IMR-90 (cell line): ENCODE measurements around the gene NOL4L. TPM values are rescaled to one million over a fixed set of nuclear protein-coding genes. Genes with fewer than 3 reads are reported as not detected.

Experiments
- ATAC-seq: fragments of 200-7000 bp; cut with Tn5 transposase; 2 replicates; pipeline ENCODE4 v1.9.1; 2020; ENCODE audit warnings: low read depth, mild to moderate bottlenecking, moderate library complexity
- BruUV-seq: library from RNA; stranded (reverse); fragments of 400-500 nt; replicated peaks from 2 replicates; lab custom pipeline; 2021; lab: Mats Ljungman, UMichigan
- CTCF ChIA-PET: fragments of 300-600 bp; formaldehyde crosslinking; extraction: SDS; loops from one replicate; lab custom pipeline; 2021; ENCODE audit warnings: antibody characterized with exemption; lab: Yijun Ruan, JAX
- POLR2A ChIA-PET: fragments of 300-600 bp; sonication (Branson Sonifier 250); formaldehyde crosslinking; loops from one replicate; lab custom pipeline; 2022; ENCODE audit warnings: antibody characterized with exemption; ENCODE audit not compliant: unreplicated experiment; lab: Charles Lee
- DNase-seq: peaks from one replicate; pipeline ENCODE4 v3.0.0; 2013
- H2AFZ ChIP-seq: replicated peaks from 2 replicates; pipeline ENCODE3; 2013; ENCODE audit warnings: low read length, mild to moderate bottlenecking; ENCODE audit not compliant: poor library complexity
- H2AK5ac ChIP-seq: 2 replicates; pipeline ENCODE4 v1.6.1; 2013; ENCODE audit warnings: low read depth, low read length, inconsistent platforms
- H2AK9ac ChIP-seq: replicated peaks from 2 replicates; pipeline ENCODE3; 2013; ENCODE audit warnings: mild to moderate bottlenecking, low read depth, low read length, moderate library complexity; ENCODE audit not compliant: poor library complexity
- H2BK120ac ChIP-seq: 2 replicates; pipeline ENCODE4 v1.6.1; 2013; ENCODE audit warnings: low read depth, low read length, inconsistent platforms
- H2BK15ac ChIP-seq: 3 replicates; pipeline ENCODE4 v1.6.1; 2013; ENCODE audit warnings: low read depth, low read length, inconsistent platforms
- H2BK20ac ChIP-seq: 2 replicates; pipeline ENCODE4 v1.6.1; 2013; ENCODE audit warnings: low read depth, mild to moderate bottlenecking, inconsistent platforms, low read length, moderate library complexity
- H2BK5ac ChIP-seq: 2 replicates; pipeline ENCODE4 v1.6.1; 2013; ENCODE audit warnings: mild to moderate bottlenecking, low read depth, low read length, inconsistent platforms; ENCODE audit not compliant: poor library complexity, severe bottlenecking
- H3K14ac ChIP-seq: replicated peaks from 2 replicates; pipeline ENCODE4 v1.6.1; 2013; ENCODE audit warnings: low read depth, low read length, inconsistent platforms
- H3K18ac ChIP-seq: 2 replicates; pipeline ENCODE4 v1.6.1; 2013; ENCODE audit warnings: low read depth, low read length, control low read depth
- H3K23ac ChIP-seq: 2 replicates; pipeline ENCODE4 v1.6.1; 2013; ENCODE audit warnings: low read depth, low read length, inconsistent platforms
- H3K27ac ChIP-seq: 2 replicates; pipeline ENCODE4 v1.5.1; 2013; ENCODE audit warnings: mild to moderate bottlenecking, control low read depth, low read length; ENCODE audit not compliant: insufficient read depth
- H3K27me3 ChIP-seq: 2 replicates; pipeline ENCODE4 v1.6.1; 2013; ENCODE audit warnings: low read length; ENCODE audit not compliant: control insufficient read depth, insufficient read depth
- H3K36me3 ChIP-seq: 2 replicates; pipeline ENCODE4 v1.6.1; 2013; ENCODE audit warnings: low read length, mixed read lengths; ENCODE audit not compliant: control insufficient read depth, insufficient read depth
- H3K4ac ChIP-seq: 2 replicates; pipeline ENCODE4 v1.6.1; 2013; ENCODE audit warnings: low read depth, low read length, inconsistent platforms
- H3K4me1 ChIP-seq: 2 replicates; pipeline ENCODE4 v1.6.1; 2013; ENCODE audit warnings: low read length, mixed read lengths; ENCODE audit not compliant: control insufficient read depth, insufficient read depth
- H3K4me2 ChIP-seq: 2 replicates; pipeline ENCODE4 v1.6.1; 2013; ENCODE audit warnings: low read depth, mild to moderate bottlenecking, control low read depth, low read length, moderate library complexity
- H3K4me3 ChIP-seq: 2 replicates; pipeline ENCODE4 v1.5.1; 2013; ENCODE audit warnings: low read depth, mild to moderate bottlenecking, control low read depth, low read length, moderate library complexity; ENCODE audit not compliant: insufficient read depth
- H3K56ac ChIP-seq: 2 replicates; pipeline ENCODE4 v1.6.1; 2013; ENCODE audit warnings: low read length, inconsistent platforms; ENCODE audit not compliant: insufficient read depth; ENCODE audit errors: extremely low read depth
- H3K79me1 ChIP-seq, 2 experiments: 2 replicates each; pipeline ENCODE4 v1.6.1; 2013; ENCODE audit warnings: low read length in 2 of 2, inconsistent platforms in 1 of 2, low read depth in 1 of 2
- H3K9ac ChIP-seq: 2 replicates; pipeline ENCODE4 v1.6.1; 2013; ENCODE audit warnings: low read depth, low read length, control low read depth
- H3K9me1 ChIP-seq: 2 replicates; pipeline ENCODE4 v1.6.1; 2013; ENCODE audit warnings: low read length, inconsistent platforms; ENCODE audit not compliant: insufficient read depth
- H3K9me3 ChIP-seq: 2 replicates; pipeline ENCODE4 v1.6.1; 2013; ENCODE audit warnings: low read length; ENCODE audit not compliant: control insufficient read depth, insufficient read depth
- H4K20me1 ChIP-seq: 2 replicates; pipeline ENCODE4 v1.6.1; 2013; ENCODE audit warnings: low read length, inconsistent platforms; ENCODE audit not compliant: insufficient read depth
- H4K5ac ChIP-seq: 2 replicates; pipeline ENCODE4 v1.6.1; 2013; ENCODE audit warnings: mild to moderate bottlenecking, low read depth, low read length, control low read depth
- H4K8ac ChIP-seq, 2 experiments: 2 replicates each; pipeline ENCODE4 v1.6.1; 2013; ENCODE audit warnings: low read depth in 2 of 2, low read length in 2 of 2, control low read depth in 1 of 2, inconsistent platforms in 1 of 2
- H4K91ac ChIP-seq: 2 replicates; pipeline ENCODE4 v1.6.1; 2013; ENCODE audit warnings: low read depth, low read length, inconsistent platforms; ENCODE audit not compliant: insufficient read depth
- BHLHE40 ChIP-seq: fragments of 150-350 bp; IDR thresholded peaks from 2 replicates; pipeline ENCODE4 v1.6.1; 2016; ENCODE audit warnings: mild to moderate bottlenecking, low read depth, low read length
- MAFK ChIP-seq: IDR thresholded peaks from 2 replicates; pipeline ENCODE4 v1.6.1; 2012; ENCODE audit warnings: low read depth, low read length, improper control_type of control experiment
- NFE2L2 ChIP-seq: fragments of 150-350 bp; IDR thresholded peaks from 2 replicates; pipeline ENCODE4 v1.6.1; 2016; ENCODE audit warnings: low read depth, mild to moderate bottlenecking, low read length
- RFX5 ChIP-seq: IDR thresholded peaks from 2 replicates; pipeline ENCODE4 v1.8.0; 2012; ENCODE audit warnings: low read depth, mild to moderate bottlenecking, low read length, moderate library complexity
- WGBS, 2 experiments: methylation state at CpG; one replicate each; pipeline versions ENCODE4 v1.1.5 to v1.1.7; 2013; ENCODE audit warnings: missing lambda C conversion rate in 2 of 2; ENCODE audit not compliant: insufficient read length in 1 of 2; ENCODE audit errors: extremely low coverage in 2 of 2; 5-methylcytosine and 5-hydroxymethylcytosine counted together
- dilution Hi-C: fragments of 300-500 bp; cut with HindIII; formaldehyde crosslinking; loops from one replicate; pipeline ENCODE4 v1.14.3; 2018; ENCODE audit warnings: low sequenced_read_pairs; ENCODE audit not compliant: unreplicated experiment
- in situ Hi-C: fragments of 300-500 bp; cut with MboI; formaldehyde crosslinking; loops from 3 replicates; pipeline ENCODE4 v1.14.3; 2019; ENCODE audit warnings: low sequenced_read_pairs, inconsistent platforms, mixed read lengths
- intact Hi-C: fragments of 100-400 bp; cut with micrococcal nuclease; formaldehyde crosslinking; loops from 2 replicates; pipeline ENCODE4 v1.10.0; 2022
- polyA plus RNA-seq, 3 experiments: library from polyadenylated mRNA; depleted of rRNA; stranded (reverse); fragments of >200 nt; gene quantifications; 2 replicates each; pipeline ENCODE4 v1.2.3, GENCODE V29; 2012; ENCODE audit warnings: low replicate concordance in 1 of 3
- total RNA-seq: library from RNA; depleted of rRNA; stranded (reverse); fragments of >200 nt; gene quantifications from 2 replicates; pipeline ENCODE4 v1.2.3, GENCODE V29; 2012
- TF ChIP-seq, protein P1 (sequence below): fragments of 150-350 bp; IDR thresholded peaks from 2 replicates; pipeline ENCODE4 v1.6.1; 2017; ENCODE audit warnings: mild to moderate bottlenecking, antibody characterized with exemption, low read length, low read depth

The NOL4L gene
- total and polyA plus RNA-seq, 2 of the 4 experiments (the other 2 are of a cell fraction) = 4.7 to 13.3 TPM

DNA sequence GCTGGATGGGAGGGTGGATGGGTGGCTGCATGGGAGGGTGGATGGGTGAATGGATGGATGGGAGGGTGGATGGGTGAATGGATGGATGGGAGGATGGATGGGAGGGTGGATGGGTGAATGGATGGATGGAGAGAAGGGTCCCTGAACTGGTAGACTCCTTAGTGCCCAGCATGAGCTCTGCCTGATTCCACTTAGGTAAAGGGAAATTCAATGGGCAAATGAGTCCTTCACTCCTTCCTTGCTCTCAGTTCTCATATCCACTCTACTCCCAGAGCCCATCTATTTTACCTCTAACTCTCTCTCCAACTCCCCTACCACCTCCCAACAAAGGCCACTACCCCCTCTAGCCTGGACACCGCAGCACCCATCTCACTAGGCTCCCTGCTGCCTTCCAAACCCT is 29.2 kb upstream of the NOL4L start:
- no peak for DNase-seq
- Histone ChIP-seq H4K91ac (no peak overlapping the region), H4K8ac (no peak overlapping the region), H3K14ac (no peak overlapping the region), H4K5ac (no peak overlapping the region), H2BK5ac (no peak overlapping the region), H3K4me1 (no peaks in the 10 kb centered on the region), H4K20me1 (no peaks in the 10 kb centered on the region), H2AK9ac (no peak overlapping the region), H2BK15ac (no peak overlapping the region), H3K9ac (no peak overlapping the region), H3K56ac (no peak overlapping the region), H3K4ac (no peak overlapping the region), H3K4me2 (no peak overlapping the region), H2BK20ac (no peak overlapping the region), H3K27me3 (peaks cover 59% of the 10 kb centered on the region), H3K4me3 (no peak overlapping the region), H3K36me3 (no peaks in the 10 kb centered on the region), H2AFZ (no peak overlapping the region), H3K27ac (no peak overlapping the region), H3K9me1 (no peaks in the 10 kb centered on the region), H3K79me1 (no peaks in the 10 kb centered on the region), H3K18ac (no peak overlapping the region), H3K23ac (no peak overlapping the region), H2BK120ac (no peak overlapping the region), H2AK5ac (no peak overlapping the region), H3K9me3 (no peaks in the 10 kb centered on the region)
- TF ChIP-seq, protein P1, sequence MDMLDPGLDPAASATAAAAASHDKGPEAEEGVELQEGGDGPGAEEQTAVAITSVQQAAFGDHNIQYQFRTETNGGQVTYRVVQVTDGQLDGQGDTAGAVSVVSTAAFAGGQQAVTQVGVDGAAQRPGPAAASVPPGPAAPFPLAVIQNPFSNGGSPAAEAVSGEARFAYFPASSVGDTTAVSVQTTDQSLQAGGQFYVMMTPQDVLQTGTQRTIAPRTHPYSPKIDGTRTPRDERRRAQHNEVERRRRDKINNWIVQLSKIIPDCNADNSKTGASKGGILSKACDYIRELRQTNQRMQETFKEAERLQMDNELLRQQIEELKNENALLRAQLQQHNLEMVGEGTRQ = no peak
- no peak for TF ChIP-seq BHLHE40
- TF ChIP-seq RFX5 = no peak
- no peak for TF ChIP-seq NFE2L2
- no peak for TF ChIP-seq MAFK
- dilution Hi-C loops (no loop called here), intact Hi-C loops (no loop called here), in situ Hi-C loops (no loop called here)
- BruUV-seq = no TSS peak
- POLR2A ChIA-PET = no interaction called here
- WGBS, 2 experiments = no CpG with 5 or more reads among the region's 1 CpG
- CTCF ChIA-PET = no interaction called here
- ATAC-seq = no peak
